ENCODE data around the gene TLE7. TPM values are rescaled to one million over a fixed set of nuclear protein-coding genes. Genes with fewer than 3 reads are reported as not detected.
A peak's percentile ranks its signal among the peaks of the same experiment; 100 is the strongest.

Gene TLE7
- polyA plus RNA-seq (2012; ENCODE audit: low read depth, missing spikeins), result not detected

DNA sequence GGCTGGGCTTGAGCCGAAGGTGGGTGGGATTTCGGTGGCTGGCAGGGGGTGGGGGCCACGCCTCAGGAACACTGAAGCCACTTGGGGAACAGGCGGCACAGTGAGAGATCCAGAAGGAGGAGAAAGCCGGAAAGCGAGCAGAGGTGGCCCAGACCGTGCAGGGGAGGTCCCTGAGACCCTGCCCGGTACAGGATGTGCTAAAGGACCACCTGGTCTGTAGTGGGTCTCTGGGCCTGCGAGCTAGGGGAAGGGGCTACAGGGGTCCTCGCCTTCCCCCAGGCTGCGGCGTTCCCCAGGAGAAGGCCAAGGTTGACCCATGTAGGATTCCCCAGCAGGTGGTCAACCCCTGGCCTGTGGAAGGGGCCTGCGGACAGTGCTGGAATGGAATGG is at the start of gene TLE7:
TLE7 (minus strand) TSS at position 4 of the 390 bp plus-strand sequence. CDS start 8,730 bp downstream, outside the sequence.
- FAIRE-seq, result no peak
- TF ChIP-seq POLR2AphosphoS5 (IDR thresholded peaks at IDR 0.05; ENCODE audit: low read depth, low read length) (no peak), POLR2A (IDR thresholded peaks at IDR 0.05; ENCODE audit: low read depth, low read length) (no peak), POU2F2 (IDR thresholded peaks at IDR 0.05; ENCODE audit: low read depth, low read length) (no peak), TAF1 (IDR thresholded peaks at IDR 0.05; ENCODE audit: low read depth, low read length) (no peak), PAX5 (IDR thresholded peaks at IDR 0.05; ENCODE audit: insufficient read depth, low read length, severe bottlenecking) (no peak), SPI1 (IDR thresholded peaks at IDR 0.05; ENCODE audit: low read depth, low read length) (no peak)
- DNase-seq (ENCODE audit: insufficient read length, low spot score), result no peak

DNA sequence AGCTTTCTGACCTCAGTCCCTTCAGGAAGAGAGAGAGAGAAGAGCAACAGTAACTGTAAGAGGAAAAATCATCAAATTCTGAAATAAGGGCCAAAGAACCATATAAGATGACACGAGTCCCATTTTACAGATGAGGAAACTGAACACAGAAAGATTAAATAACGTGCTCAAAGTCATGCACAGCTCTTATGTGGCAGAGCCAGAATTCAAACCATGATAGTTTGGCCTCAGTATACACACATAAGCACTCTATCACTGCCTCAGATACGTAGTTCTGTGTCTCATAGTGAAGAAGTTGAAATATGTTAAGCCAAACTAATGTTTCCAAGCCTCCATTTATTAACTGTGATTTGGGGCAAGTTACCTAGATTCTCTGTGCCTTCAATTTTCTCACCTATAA is 49.2 kb upstream of the TLE7 start:
- no peak for FAIRE-seq
- TF ChIP-seq SPI1 (IDR thresholded peaks at IDR 0.05; ENCODE audit: low read depth, low read length), result no peak
- TF ChIP-seq PAX5 (IDR thresholded peaks at IDR 0.05; ENCODE audit: insufficient read depth, low read length, severe bottlenecking), result no peak
- TF ChIP-seq POU2F2 (IDR thresholded peaks at IDR 0.05; ENCODE audit: low read depth, low read length), result no peak
- TF ChIP-seq POLR2AphosphoS5 (IDR thresholded peaks at IDR 0.05; ENCODE audit: low read depth, low read length), result no peak
- TF ChIP-seq TAF1 (IDR thresholded peaks at IDR 0.05; ENCODE audit: low read depth, low read length), result no peak
- TF ChIP-seq POLR2A (IDR thresholded peaks at IDR 0.05; ENCODE audit: low read depth, low read length), result no peak
- no peak for DNase-seq (ENCODE audit: insufficient read length, low spot score)

DNA sequence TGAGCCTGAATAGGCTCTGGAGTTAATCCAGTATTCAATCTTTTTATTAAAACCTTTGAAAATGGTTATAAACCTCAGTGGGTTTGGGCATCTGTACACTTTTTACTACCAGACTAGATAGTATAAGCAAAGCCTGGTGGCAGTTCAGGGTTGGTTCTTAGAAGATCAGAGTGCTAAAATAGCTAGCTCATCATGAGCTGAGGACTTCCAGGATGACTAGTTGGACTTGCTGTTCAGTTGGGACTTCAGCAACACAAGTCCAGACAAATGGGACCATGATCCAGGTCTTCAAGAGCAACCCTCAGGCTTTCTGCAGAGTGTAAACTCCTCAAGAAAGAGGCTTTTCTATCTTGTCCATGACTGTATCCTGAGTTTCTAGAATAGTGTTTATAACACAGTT is 48.5 kb upstream of the TLE7 start:
- no peak for DNase-seq (ENCODE audit: insufficient read length, low spot score)
- TF ChIP-seq TAF1 (IDR thresholded peaks at IDR 0.05; ENCODE audit: low read depth, low read length) (no peak), SPI1 (IDR thresholded peaks at IDR 0.05; ENCODE audit: low read depth, low read length) (no peak), POU2F2 (IDR thresholded peaks at IDR 0.05; ENCODE audit: low read depth, low read length) (no peak), PAX5 (IDR thresholded peaks at IDR 0.05; ENCODE audit: insufficient read depth, low read length, severe bottlenecking) (no peak), POLR2AphosphoS5 (IDR thresholded peaks at IDR 0.05; ENCODE audit: low read depth, low read length) (no peak), POLR2A (IDR thresholded peaks at IDR 0.05; ENCODE audit: low read depth, low read length) (no peak)
- no peak for FAIRE-seq

DNA sequence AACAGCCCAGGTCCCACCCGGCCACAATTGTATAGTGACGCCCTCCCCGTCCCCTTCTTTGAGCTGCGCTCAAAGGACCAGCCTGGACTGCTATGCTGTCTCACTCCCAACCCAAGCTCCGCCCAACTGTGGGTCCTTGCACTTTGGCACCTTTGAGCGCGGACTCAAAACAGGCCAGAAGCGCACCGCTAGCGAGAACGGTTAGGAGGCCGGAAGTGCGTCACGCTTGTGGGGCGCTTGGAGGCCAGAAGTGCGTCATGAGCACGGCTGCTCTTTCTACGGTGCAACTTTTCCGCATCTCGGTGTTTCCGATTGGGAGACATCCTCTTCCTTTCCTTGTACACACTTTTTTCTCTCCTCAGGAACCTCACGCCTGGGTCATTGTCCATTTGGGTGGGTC is 47.3 kb upstream of the TLE7 start, which contains the start of gene ZNF19:
ZNF19 (minus strand) TSS at position 203 of the 400 bp plus-strand sequence. CDS start 7,210 bp downstream, outside the sequence.
- TF ChIP-seq PAX5 (IDR thresholded peaks at IDR 0.05; ENCODE audit: insufficient read depth, low read length, severe bottlenecking) (no peak), POU2F2 (IDR thresholded peaks at IDR 0.05; ENCODE audit: low read depth, low read length) (no peak), POLR2A (IDR thresholded peaks at IDR 0.05; ENCODE audit: low read depth, low read length) (no peak), SPI1 (IDR thresholded peaks at IDR 0.05; ENCODE audit: low read depth, low read length) (no peak), TAF1 (IDR thresholded peaks at IDR 0.05; ENCODE audit: low read depth, low read length) (no peak), POLR2AphosphoS5 (IDR thresholded peaks at IDR 0.05; ENCODE audit: low read depth, low read length) (no peak)
- no peak for FAIRE-seq

DNA sequence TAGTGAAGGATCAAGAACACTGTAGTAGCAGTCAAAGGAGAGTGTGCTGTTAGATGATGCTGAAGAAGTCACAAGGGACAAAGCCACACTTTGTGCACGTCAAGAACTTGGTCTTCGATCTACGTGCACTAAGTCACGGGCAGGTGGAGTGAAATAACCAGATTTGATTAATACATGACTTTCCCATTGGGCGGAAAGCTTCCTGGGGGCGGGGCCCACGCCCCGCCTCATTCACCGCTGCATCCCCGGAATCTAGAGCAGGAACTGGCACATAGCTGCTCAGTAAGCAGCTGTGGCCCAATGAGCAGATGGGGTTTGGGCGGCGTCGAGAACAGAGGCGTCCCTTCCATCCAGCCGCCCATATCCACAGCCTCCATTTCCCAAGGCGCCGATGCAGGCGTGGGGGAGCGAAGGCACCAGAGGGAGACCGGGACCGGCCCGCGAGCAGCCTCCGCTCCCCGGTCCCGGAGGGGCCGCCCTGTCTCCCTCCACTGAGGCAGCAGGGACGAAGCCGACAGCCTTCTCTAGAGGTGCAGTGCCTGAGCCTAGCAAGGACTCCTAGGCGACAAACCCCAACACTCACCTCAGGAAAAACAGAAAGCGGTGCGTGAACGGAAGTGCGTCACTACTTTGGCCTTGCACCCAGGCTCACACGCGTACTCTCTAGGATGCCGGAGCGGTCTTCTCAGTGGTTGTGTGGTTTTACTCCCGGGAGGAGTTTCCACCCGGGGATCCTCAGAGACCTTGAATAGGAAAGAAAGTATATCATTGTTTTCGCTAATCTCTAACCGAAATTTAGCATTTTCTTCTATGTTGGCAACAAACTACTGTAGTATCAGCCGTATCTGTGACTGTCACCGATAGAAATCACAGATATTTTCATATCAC is 42.4 kb upstream of the TLE7 start:
- FAIRE-seq (peak; percentile 99), DNase-seq (ENCODE audit: insufficient read length, low spot score) (peak; percentile 63)
- TF ChIP-seq POLR2A (IDR thresholded peaks at IDR 0.05; ENCODE audit: low read depth, low read length) (peak; percentile 87), TAF1 (IDR thresholded peaks at IDR 0.05; ENCODE audit: low read depth, low read length) (peak; percentile 67), POLR2AphosphoS5 (IDR thresholded peaks at IDR 0.05; ENCODE audit: low read depth, low read length) (peak; percentile 91), SPI1 (IDR thresholded peaks at IDR 0.05; ENCODE audit: low read depth, low read length) (peak; percentile 56), PAX5 (IDR thresholded peaks at IDR 0.05; ENCODE audit: insufficient read depth, low read length, severe bottlenecking) (no peak), POU2F2 (IDR thresholded peaks at IDR 0.05; ENCODE audit: low read depth, low read length) (peak; percentile 21; the same call in 1 of the 2 replicates)

More for the DNA sequence above, 47.3 kb upstream of the TLE7 start, which contains the start of gene ZNF19:
- no peak for DNase-seq (ENCODE audit: insufficient read length, low spot score)

DNA sequence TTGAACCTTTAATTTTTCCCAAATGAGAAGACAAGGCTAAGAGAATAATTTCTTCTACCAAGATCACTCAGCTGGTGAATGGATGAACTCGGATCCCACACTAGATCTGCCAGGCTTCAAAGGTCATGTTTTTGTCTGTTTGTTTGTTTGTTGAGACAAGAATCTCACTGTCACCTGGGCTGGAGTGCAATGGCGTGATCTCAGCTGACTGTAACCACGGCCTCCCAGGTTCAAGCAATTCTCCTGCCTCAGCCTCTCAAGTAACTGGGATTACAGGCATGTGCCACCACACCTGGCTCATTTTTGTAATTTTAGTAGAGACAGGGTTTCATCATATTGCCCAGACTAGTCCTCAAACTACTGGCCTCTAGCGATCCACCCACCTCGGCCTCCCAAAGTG is 40.7 kb upstream of the TLE7 start:
- DNase-seq (ENCODE audit: insufficient read length, low spot score), result no peak
- no peak for TF ChIP-seq TAF1 (IDR thresholded peaks at IDR 0.05; ENCODE audit: low read depth, low read length)
- no peak for TF ChIP-seq SPI1 (IDR thresholded peaks at IDR 0.05; ENCODE audit: low read depth, low read length)
- no peak for TF ChIP-seq POLR2A (IDR thresholded peaks at IDR 0.05; ENCODE audit: low read depth, low read length)
- TF ChIP-seq POLR2AphosphoS5 (IDR thresholded peaks at IDR 0.05; ENCODE audit: low read depth, low read length), result no peak
- TF ChIP-seq PAX5 (IDR thresholded peaks at IDR 0.05; ENCODE audit: insufficient read depth, low read length, severe bottlenecking), result no peak
- no peak for TF ChIP-seq POU2F2 (IDR thresholded peaks at IDR 0.05; ENCODE audit: low read depth, low read length)
- FAIRE-seq, result no peak

DNA sequence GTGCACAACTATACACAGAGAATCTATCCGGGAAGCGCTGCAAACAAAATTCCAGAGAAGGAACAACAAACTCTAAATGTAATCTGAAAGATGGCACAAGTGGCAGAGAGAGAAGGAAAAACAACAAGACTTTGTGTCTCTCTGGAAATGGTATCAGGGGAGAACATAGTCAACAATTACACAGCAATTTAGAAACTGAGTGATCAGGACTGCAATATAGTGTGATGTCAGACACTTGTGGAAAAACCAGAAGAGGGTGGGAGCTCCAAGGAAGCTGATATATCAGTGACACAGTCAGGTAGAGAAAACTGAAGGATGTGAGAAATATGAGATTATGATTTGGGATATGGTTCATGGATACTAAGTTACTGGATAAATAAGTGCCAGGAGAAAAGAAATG is 39.1 kb upstream of the TLE7 start:
- no peak for DNase-seq (ENCODE audit: insufficient read length, low spot score)
- TF ChIP-seq PAX5 (IDR thresholded peaks at IDR 0.05; ENCODE audit: insufficient read depth, low read length, severe bottlenecking) (no peak), SPI1 (IDR thresholded peaks at IDR 0.05; ENCODE audit: low read depth, low read length) (no peak), POLR2AphosphoS5 (IDR thresholded peaks at IDR 0.05; ENCODE audit: low read depth, low read length) (no peak), POU2F2 (IDR thresholded peaks at IDR 0.05; ENCODE audit: low read depth, low read length) (no peak), POLR2A (IDR thresholded peaks at IDR 0.05; ENCODE audit: low read depth, low read length) (no peak), TAF1 (IDR thresholded peaks at IDR 0.05; ENCODE audit: low read depth, low read length) (no peak)
- FAIRE-seq, result no peak

DNA sequence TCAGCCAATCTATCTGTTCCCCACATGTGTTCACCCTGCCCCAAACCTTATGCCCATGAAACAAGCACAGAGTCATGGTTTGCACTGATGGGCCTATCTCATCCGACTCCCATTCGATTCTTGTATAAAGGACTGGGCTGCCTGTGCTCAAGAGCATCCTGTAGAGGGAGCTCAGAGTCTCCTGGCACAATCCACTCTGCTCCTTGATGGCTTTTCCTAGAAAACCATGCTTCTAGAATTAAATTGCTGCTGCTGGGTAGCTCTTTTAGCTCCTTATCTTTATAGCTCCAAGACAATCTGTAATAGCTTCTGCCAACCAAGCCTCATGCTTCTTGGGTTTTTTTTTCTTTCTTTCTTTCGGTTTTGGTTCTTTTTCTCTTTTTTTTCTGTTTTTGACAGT is 37.6 kb upstream of the TLE7 start:
- DNase-seq (ENCODE audit: insufficient read length, low spot score), result no peak

More for the DNA sequence above, 37.6 kb upstream of the TLE7 start:
- TF ChIP-seq SPI1 (IDR thresholded peaks at IDR 0.05; ENCODE audit: low read depth, low read length) (no peak), POLR2AphosphoS5 (IDR thresholded peaks at IDR 0.05; ENCODE audit: low read depth, low read length) (no peak), PAX5 (IDR thresholded peaks at IDR 0.05; ENCODE audit: insufficient read depth, low read length, severe bottlenecking) (no peak), POU2F2 (IDR thresholded peaks at IDR 0.05; ENCODE audit: low read depth, low read length) (no peak), TAF1 (IDR thresholded peaks at IDR 0.05; ENCODE audit: low read depth, low read length) (no peak), POLR2A (IDR thresholded peaks at IDR 0.05; ENCODE audit: low read depth, low read length) (no peak)
- FAIRE-seq, result no peak
